WI38 (cell line): Measurements from ENCODE around the gene GIGYF2.

Experiments
- H3K4me3 ChIP-seq: 2 replicates; pipeline ENCODE4 v1.5.1; 2011; ENCODE audit warnings: low read depth, mild to moderate bottlenecking, control low read depth, low read length
- TF ChIP-seq, protein P1 (sequence below): IDR thresholded peaks from 2 replicates; pipeline ENCODE4 v1.5.1; 2012; ENCODE audit warnings: low read depth, mild to moderate bottlenecking, control low read depth, low read length

The GIGYF2 gene

GRCh38 chr2:232888099-232888836, 191.1 kb downstream of the GIGYF2 start:
- no peak overlapping the region for H3K4me3 ChIP-seq
- TF ChIP-seq, protein P1, sequence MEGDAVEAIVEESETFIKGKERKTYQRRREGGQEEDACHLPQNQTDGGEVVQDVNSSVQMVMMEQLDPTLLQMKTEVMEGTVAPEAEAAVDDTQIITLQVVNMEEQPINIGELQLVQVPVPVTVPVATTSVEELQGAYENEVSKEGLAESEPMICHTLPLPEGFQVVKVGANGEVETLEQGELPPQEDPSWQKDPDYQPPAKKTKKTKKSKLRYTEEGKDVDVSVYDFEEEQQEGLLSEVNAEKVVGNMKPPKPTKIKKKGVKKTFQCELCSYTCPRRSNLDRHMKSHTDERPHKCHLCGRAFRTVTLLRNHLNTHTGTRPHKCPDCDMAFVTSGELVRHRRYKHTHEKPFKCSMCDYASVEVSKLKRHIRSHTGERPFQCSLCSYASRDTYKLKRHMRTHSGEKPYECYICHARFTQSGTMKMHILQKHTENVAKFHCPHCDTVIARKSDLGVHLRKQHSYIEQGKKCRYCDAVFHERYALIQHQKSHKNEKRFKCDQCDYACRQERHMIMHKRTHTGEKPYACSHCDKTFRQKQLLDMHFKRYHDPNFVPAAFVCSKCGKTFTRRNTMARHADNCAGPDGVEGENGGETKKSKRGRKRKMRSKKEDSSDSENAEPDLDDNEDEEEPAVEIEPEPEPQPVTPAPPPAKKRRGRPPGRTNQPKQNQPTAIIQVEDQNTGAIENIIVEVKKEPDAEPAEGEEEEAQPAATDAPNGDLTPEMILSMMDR, result no peak

DNA sequence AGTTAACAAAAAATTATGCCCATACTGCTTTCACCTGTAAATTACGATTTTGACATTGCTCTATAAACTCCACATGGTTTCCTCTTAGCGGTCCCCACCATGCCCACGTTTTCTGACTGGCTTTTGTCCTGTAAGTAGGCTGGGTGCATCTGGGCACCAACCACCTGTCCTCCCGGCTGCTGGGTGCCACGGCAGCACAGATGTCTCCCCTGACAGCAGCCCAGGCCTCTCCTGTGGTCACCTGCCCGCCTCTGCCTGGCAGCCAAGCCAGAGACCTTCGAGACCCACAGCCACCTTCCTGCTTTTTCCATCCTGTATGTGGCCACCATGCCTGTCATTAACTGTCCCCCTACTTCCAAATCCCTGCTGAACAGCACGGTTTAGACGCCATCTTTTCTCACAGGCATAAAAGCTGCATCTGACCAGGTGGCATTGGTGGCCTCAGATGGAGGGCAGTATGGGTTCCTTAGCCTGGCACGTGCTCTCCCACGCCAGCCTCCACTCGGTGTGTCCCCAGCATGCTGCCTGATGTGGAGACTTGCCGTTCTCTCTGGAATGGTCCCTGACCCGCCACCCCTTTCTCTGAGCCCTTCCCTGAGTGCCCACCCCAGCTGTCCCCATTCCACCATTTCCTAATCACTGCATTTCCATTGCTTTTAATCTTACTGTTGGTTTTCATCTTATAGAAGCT, 191.9 kb downstream of the GIGYF2 start:
- TF ChIP-seq, protein P1, result no peak
- H3K4me3 ChIP-seq, result no peak overlapping the region

GRCh38 chr2:232889876-232890401, 192.8 kb downstream of the GIGYF2 start:
- no peak overlapping the region for H3K4me3 ChIP-seq
- TF ChIP-seq, protein P1, result no peak

DNA sequence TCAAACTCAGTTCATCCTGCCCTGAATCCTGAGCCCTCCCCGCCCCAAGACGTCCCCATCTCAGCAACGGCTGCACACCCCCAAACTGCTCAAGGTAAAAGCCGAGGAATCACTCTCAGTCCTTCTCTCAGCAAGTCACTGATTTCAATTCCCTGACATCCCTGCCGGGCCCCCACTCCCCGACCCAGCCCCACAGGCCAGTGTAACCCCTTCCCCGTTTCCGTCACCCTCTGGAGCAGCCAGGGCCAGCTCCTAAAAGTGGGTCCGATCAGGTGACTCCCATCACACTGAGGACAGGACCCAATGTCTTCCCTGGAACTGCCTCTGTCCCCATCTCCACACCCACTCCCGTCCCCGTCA, 193.4 kb downstream of the GIGYF2 start:
- no peak overlapping the region for H3K4me3 ChIP-seq
- TF ChIP-seq, protein P1, result no peak

- no peak overlapping the region for H3K4me3 ChIP-seq
- TF ChIP-seq, protein P1, result no peak
Observed at GRCh38 chr2:232890896-232891601, 193.9 kb downstream of the GIGYF2 start.

- TF ChIP-seq, protein P1, result no peak
- no peak overlapping the region for H3K4me3 ChIP-seq
Observed at GRCh38 chr2:232891621-232892071, 194.5 kb downstream of the GIGYF2 start.

GRCh38 chr2:232892221-232892620, 195.1 kb downstream of the GIGYF2 start:
- no peak overlapping the region for H3K4me3 ChIP-seq
- TF ChIP-seq, protein P1, result no peak
